ENCODE results near the gene LTC4S.
"Not testable (repeated sequence)": the region's sequence is repeated elsewhere in the genome, so short reads cannot be mapped to it uniquely, and the experiment has no call there.

The LTC4S gene

DNA sequence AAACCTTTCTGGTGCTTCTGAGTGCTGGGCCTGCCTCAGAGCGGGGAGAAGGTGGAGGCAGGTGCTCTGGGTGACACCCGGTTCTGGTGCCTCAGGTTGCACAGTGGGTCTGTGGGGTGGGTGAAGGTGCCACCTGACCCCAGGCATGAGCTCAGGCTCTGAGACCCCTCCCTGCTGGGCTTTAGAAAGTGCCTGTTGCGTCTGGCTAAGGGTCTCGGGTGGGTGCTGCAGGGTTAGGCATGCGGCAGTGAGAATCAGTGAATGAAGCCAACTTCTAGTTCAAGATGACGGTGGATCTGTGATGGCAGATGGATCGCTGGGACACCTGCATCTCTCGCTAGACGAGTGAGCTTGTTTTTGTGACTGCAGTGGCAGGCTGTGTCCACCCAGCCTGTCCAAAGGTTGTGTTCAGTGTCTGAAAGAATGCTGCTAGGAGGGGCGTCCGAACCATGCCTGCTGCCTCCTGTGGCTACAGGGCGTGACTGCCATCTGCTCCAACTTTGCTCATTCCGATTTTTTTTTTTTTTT, 31.9 kb downstream of the LTC4S start:
- DNase-seq (ENCODE audit: low spot score) = no peak

DNA sequence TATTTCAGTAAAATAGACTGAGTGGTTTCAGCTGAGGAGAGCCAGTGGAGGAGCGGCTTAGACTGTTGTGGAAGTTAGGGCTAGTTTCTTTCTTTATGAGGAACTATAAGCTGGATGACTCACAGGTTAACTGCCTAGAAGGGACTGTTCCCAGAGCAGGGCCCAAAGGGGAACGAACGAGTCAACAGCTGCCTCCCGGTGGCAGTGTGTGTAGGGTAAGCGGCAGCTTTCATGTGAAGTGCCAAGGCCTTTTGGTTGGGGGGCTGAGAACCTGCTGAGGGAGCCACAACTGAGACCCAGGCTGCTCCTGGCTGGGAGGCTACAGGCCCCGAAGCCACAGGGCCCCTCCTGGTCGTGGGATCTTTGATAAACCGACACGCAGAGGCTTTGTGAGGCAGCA, 33.9 kb downstream of the LTC4S start:
- no peak for DNase-seq (ENCODE audit: low spot score)

DNA sequence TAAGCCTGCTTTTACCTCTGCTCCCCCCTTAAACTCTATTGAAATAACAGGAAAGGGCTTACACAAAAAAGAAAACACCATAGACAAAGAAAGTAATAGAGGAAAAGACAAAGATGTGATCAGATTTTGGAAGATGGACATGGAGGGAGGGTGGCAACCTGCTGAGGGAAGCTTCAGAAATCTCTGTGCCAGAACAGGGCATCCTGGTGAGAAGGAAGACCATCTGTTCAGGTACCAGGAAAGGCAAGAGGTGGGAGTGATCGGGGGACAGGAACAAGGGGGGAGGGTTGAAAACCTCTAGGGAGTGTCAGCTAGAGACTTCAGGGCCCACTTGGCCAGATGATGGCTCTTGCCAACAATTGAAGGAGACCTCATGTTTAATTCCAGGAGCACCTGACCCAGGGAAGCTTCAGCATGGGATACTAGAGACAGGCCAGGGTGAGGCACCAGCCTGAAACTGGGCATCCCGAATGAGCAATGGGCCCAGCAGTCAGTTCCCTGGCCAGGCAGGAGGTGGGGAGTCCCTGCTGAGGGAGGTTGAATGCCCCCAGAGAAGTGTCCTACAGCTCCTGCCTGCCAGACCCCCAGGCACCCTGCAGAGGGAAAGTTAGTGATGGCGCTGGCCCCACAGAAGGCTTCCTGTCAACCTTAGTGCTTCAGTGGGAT, 35.1 kb downstream of the LTC4S start:
- no peak for DNase-seq (ENCODE audit: low spot score)

DNA sequence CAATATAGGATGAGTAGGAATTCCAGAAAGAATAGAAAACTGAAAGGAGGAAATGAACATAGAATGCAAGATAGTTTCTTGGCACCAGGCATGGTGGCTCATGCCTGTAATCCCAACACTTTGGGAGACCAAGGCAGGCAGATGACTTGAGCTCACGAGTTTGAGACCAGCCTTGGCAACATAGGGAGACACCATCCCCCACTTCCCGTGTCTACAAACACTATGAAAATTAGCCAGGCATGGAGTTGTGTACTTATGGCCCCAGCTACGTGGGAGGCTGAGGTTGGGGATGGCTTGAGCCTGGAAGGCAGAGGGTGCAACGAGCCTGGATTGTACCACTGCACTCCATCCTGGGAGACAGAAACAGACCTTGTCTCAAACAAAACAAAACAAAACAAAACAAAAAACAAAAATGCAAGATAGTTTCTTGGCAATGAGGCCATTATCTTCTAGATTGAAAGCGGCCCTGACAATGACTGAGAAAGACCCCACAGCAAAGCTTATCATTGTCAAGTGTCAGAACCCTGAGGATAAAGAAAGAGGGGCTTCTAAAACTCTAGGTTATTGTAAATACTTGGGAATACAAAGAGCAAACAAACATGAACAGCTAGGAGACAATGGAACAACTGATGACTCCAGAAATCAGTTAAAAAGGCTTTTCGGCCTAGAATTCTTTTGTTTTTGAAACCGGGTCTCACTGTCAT, 36.1 kb downstream of the LTC4S start:
- no peak for DNase-seq (ENCODE audit: low spot score)

DNA sequence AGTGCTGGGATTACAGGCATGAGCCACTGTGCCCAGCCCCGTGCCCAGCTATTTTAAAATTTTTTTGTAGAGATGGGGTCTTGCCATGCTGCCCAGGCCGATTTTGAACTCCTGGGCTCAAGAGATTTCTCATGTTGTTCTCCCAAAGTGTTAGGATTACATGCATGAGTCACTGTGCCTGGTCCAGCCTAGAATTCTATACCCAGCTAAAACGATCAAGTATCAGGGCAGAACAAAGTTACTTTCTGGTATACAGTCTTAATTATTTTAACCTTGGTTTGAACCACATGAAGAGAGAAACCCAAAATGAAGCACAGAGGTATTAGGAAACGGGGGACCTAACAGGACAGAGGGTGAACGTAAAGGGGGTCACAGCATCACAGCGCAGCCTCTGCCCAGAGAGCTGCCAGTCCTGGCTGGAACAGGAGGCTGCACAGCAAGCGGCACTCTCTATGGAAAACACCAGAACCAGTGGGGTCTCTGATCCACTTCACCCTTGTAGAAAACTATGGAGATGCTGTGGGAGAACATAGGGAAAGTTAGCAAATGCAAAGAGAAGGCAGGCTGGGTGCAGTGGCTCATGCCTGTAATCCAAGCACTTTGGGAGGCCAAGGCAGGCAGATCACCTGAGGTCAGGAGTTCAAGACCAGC, 37.2 kb downstream of the LTC4S start:
- no peak for DNase-seq (ENCODE audit: low spot score)

DNA sequence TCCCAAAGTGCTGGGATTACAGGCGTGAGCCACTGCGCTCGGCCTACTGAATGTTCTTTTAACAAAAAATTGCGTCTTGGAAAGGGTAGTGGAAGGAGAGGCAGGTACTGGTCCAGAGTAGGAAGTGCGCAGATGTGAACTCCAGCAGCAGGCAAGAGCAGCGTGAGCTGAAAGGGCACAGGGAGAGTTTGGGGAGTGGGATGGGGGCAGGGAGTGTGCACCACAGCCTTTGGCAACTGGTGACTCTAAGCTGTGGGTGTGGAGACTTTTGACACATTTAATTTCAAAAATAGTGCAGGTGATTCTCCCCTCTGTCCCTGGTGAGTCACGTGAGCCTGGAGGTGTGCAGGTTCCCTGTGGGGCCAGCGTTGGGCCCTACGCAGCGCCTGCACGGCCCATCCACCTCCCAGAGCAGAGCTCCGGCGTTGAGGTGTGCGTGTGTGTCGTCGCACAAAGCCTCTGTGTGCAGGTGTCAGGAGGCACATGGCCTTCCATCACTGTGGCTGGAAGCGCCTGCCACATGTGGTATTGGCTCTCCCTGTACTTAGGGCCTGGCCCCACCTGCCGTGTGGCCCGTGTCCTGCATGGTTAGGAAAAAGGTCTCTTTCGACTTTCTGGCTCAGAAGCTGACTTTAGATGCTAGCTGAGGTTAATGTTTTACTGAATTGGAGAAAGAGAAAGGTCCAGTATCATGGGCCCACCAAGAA, 38.4 kb downstream of the LTC4S start:
- no peak for DNase-seq (ENCODE audit: low spot score)

DNA sequence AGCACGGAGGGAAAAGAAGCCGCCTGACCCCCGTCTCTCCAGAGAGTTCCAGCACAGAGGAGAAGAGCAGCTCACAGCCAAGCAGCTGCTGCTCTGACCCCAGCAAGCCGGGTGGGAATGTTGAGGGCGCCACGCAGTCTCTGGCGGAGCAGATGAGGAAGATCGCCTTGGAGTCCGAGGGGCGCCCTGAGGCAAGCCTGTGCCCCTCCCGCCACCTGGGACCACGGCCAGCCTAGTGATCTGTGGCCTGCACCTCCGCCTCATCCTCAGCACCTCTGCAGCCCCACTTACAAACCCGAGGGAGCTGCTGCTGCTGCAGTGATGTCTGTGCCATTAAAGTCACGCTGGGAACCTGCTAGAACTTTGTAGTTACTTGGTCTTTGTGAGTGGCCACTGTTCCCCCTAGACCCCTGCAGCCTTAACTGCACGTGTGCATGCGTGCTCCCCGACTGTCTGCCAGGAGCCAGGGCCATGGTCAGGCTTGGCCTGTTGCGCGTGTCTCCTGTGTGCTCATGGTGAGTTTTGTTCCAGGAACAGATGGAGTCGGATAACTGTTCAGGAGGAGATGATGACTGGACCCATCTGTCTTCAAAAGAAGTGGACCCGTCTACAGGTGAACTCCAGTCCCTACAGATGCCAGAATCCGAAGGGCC, 39.4 kb downstream of the LTC4S start:
- no peak for DNase-seq (ENCODE audit: low spot score)

DNA sequence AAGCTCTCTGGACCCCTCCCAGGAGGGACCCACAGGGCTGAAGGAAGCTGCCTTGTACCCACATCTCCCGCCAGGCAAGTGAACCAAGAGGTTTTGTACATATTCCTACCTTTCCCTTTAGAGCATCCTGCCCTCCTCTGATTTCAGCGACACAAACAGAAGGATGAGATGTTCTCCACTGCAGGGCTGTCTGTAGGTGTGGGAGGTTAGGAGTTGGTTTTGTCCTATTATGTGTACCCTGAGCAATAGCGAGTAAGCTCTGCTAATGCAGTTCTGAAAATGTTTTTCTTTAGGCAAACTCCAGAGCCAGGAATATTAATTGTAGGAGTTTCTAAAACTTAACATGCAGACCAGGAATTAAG, 39.9 kb downstream of the LTC4S start:
- DNase-seq (ENCODE audit: low spot score) = no peak

DNA sequence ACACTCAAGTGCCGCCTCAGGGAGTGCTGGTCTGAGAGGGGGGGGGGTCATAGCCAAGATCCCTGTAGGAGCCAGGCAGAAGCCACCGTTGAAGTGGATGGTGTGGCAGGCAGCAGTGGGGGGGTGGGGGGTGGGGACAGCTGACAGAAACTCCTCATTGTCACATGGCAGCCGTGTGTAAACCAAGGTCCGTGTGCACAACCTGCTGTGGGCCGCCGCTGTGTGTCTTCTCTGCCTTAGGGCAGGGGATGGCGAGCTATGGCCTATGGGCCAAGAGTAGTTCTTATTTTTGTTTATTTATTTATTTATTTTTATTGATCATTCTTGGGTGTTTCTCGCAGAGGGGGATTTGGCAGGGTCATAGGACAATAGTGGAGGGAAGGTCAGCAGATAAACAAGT, 40.3 kb downstream of the LTC4S start:
- DNase-seq (ENCODE audit: low spot score) = no peak

DNA sequence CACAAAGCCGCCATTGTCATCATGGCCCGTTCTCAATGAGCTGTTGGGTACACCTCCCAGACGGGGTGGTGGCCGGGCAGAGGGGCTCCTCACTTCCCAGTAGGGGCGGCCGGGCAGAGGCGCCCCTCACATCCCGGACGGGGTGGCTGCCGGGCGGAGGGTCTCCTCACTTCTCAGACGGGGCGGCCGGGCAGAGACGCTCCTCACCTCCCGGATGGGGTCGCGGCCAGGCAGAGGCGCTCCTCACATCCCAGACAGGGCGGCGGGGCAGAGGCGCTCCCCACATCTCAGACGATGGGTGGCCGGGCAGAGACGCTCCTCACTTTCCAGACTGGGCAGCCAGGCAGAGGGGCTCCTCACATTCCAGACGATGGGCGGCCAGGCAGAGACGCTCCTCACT, 41.1 kb downstream of the LTC4S start:
- not testable (repeated sequence) for DNase-seq (ENCODE audit: low spot score)

DNA sequence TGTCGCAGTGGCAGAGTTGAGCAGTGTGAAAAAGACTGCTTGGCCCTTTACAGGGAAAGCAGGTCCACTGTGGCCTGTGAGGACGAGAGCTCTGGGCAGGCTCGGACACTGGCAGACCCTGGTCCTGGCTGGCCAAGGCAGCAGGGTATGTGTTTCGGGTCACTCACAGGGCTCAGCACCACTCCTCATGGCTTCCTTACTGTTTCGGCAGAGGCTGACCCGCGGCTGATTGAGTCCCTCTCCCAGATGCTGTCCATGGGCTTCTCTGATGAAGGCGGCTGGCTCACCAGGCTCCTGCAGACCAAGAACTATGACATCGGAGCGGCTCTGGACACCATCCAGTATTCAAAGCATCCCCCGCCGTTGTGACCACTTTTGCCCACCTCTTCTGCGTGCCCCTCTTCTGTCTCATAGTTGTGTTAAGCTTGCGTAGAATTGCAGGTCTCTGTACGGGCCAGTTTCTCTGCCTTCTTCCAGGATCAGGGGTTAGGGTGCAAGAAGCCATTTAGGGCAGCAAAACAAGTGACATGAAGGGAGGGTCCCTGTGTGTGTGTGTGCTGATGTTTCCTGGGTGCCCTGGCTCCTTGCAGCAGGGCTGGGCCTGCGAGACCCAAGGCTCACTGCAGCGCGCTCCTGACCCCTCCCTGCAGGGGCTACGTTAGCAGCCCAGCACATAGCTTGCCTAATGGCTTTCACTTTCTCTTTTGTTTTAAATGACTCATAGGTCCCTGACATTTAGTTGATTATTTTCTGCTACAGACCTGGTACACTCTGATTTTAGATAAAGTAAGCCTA, 42.6 kb downstream of the LTC4S start:
- DNase-seq (ENCODE audit: low spot score) = peak; percentile 65

DNA sequence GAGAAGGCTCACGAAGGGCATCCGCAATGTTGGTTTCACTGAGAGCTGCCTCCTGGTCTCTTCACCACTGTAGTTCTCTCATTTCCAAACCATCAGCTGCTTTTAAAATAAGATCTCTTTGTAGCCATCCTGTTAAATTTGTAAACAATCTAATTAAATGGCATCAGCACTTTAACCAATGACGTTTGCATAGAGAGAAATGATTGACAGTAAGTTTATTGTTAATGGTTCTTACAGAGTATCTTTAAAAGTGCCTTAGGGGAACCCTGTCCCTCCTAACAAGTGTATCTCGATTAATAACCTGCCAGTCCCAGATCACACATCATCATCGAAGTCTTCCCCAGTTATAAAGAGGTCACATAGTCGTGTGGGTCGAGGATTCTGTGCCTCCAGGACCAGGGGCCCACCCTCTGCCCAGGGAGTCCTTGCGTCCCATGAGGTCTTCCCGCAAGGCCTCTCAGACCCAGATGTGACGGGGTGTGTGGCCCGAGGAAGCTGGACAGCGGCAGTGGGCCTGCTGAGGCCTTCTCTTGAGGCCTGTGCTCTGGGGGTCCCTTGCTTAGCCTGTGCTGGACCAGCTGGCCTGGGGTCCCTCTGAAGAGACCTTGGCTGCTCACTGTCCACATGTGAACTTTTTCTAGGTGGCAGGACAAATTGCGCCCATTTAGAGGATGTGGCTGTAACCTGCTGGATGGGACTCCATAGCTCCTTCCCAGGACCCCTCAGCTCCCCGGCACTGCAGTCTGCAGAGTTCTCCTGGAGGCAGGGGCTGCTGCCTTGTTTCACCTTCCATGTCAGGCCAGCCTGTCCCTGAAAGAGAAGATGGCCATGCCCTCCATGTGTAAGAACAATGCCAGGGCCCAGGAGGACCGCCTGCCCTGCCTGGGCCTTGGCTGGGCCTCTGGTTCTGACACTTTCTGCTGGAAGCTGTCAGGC, 43.6 kb downstream of the LTC4S start:
- no peak for DNase-seq (ENCODE audit: low spot score)

DNA sequence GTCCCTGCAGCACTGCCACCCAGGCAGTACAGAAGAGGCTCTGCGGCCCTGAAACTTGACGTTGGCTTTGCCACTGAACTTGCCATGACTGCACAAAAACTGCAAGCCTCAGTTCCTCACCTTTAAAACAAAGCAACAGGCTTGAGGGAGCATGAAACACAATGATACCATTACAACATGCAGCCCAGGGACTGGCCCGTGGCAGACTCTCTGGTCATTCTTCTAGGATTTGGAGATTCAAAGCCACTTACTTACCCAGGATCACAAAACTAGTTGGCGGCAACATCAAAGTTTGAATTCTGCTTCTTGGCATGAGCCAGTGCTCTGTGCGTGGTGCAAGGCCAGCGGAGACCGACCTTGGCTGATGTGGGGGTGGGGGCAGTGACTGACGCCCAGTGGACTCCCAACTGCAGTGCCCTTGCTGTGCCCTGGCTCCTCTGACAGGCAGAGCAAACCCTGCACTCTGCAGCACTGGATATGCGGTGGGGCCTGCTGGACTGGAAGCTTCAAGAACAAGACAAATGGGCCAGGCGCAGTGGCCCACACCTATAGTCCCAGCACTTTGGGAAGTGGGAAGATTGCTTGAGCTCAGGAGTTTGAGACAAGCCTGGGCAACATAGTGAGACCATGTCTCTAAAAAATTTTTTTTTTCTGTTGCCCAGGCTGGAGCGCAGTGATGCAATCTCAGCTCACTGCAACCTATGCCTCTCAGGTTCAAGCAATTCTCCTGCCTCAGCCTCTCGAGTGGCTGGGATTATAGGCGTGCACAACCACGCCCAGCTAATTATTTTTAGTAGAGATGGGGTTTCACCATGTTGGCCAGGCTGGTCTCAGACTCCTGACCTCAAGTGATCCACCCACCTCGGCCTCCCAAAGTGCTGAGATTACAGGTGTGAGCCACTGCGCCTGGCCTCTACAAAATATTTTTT, 45.8 kb downstream of the LTC4S start:
- no peak for DNase-seq (ENCODE audit: low spot score)

DNA sequence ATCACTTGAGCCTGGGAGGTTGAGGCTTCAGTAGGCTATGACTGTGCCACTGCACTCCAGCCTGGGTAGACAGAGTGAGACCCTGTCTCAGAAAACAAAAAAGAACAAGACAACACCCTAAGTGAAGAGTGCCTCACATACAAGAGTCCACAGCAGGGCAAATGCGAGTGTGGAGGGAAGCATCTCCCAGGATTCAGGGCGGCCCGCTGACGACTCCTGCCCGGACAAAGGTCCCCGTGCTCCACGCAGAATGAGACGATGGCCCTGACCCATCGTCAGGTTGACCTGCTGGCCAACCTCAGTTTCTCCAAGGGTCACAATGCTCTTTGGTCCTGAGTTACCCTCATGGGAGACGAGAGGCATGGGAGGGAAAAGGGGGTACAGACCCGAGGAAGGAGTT, 46.5 kb downstream of the LTC4S start:
- DNase-seq (ENCODE audit: low spot score) = no peak

DNA sequence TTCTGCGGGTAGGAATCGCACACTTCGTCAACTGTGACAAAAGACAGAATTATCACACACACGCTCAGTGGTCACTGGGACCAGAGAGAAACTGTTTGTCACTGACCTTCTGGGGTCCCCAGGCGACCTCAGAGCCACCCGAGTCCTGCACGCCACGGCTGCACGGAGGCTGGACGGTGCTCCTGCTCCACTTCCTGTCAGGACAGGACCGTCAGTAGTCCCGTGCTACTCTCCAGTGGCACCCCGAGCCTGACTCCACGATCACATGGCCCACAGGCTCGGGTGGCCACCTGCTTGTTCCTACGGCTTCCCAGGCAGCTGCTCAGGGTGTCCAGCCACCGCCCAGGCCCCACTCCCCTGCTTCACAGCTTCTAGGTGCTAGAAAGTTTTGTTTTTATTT, 47.0 kb downstream of the LTC4S start:
- DNase-seq (ENCODE audit: low spot score) = no peak

DNA sequence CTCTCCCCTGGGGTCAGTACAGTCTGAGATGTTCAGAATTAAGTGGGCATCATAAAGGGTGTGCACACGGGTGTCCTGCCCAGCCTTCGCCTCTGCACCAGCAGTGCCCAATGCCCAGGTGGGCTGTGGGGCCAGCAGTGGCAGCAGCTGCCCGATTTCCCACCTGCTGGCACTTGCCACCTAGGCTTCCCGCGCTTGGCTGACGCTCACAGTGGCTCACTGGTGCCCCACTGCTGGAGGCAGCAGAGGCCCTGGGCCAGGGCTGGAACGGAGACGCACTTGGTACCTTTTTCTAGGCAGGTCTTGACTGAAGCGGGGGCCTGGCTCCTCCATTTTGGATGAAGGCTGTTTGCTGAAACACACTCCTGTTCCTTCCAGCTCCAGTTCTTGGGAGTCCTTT, 47.8 kb downstream of the LTC4S start:
- no peak for DNase-seq (ENCODE audit: low spot score)

All from CD4-positive, alpha-beta T cell treated with Interleukin-6 at 100 ng/mL for 8 hours (primary cell).